KMS-11 (cell line): ENCODE measurements around the gene VAV2.

Source experiments
- H2AFZ ChIP-seq: fragments of 200-600 bp; sonication (generic); 2 replicates; pipeline ENCODE4 v1.6.1; 2016; ENCODE audit warnings: antibody characterized with exemption, mixed run types, low read depth
- H3K27ac ChIP-seq: fragments of 200-600 bp; sonication (generic); 2 replicates; pipeline ENCODE4 v1.6.1; 2016; ENCODE audit warnings: mild to moderate bottlenecking, mixed run types
- H3K27me3 ChIP-seq: fragments of 200-600 bp; sonication (generic); 2 replicates; pipeline ENCODE4 v1.6.1; 2017; ENCODE audit warnings: mild to moderate bottlenecking, low read depth, mixed run types, moderate library complexity; ENCODE audit not compliant: insufficient read depth
- H3K36me3 ChIP-seq: fragments of 200-600 bp; sonication (generic); 2 replicates; pipeline ENCODE4 v1.6.1; 2017; ENCODE audit warnings: mild to moderate bottlenecking, mixed run types; ENCODE audit not compliant: insufficient read depth
- H3K4me1 ChIP-seq: fragments of 200-600 bp; sonication (generic); 2 replicates; pipeline ENCODE4 v1.6.1; 2016; ENCODE audit warnings: mild to moderate bottlenecking, low read depth, mixed run types; ENCODE audit not compliant: poor library complexity, severe bottlenecking
- H3K4me2 ChIP-seq: fragments of 200-600 bp; sonication (generic); 2 replicates; pipeline ENCODE4 v1.7.0; 2016; ENCODE audit warnings: mild to moderate bottlenecking, mixed run types
- H3K4me3 ChIP-seq: fragments of 200-600 bp; sonication (generic); IDR thresholded peaks from 2 replicates; pipeline ENCODE4 v1.6.1; 2017; ENCODE audit warnings: low read depth, low read length, mixed read lengths; ENCODE audit not compliant: insufficient read depth
- H3K79me2 ChIP-seq: fragments of 200-600 bp; sonication (generic); 2 replicates; pipeline ENCODE4 v1.6.1; 2016; ENCODE audit warnings: low read depth, mixed run types; ENCODE audit not compliant: insufficient read depth
- H3K9ac ChIP-seq: fragments of 200-600 bp; sonication (generic); 2 replicates; pipeline ENCODE4 v1.6.1; 2016; ENCODE audit warnings: mild to moderate bottlenecking, mixed run types
- H4K20me1 ChIP-seq: fragments of 200-600 bp; sonication (generic); 2 replicates; pipeline ENCODE4 v1.6.1; 2016; ENCODE audit warnings: mild to moderate bottlenecking, mixed run types; ENCODE audit not compliant: insufficient read depth
- CTCF ChIP-seq: fragments of 200-600 bp; sonication (generic); conservative IDR thresholded peaks from 2 replicates; pipeline ENCODE4 v1.6.1; 2017; ENCODE audit warnings: low read depth, mild to moderate bottlenecking, antibody characterized with exemption, low read length, moderate library complexity, mixed read lengths

VAV2 gene

GRCh38 chr9:133713150-133713959 lies 278.8 kb downstream of the VAV2 start:
- Histone ChIP-seq H3K27me3 (peaks cover 63% of the 10 kb centered on the region), H4K20me1 (no peaks in the 10 kb centered on the region), H3K9ac (no peak overlapping the region), H3K4me3 (no peak overlapping the region), H3K79me2 (no peaks in the 10 kb centered on the region), H3K4me2 (no peak overlapping the region), H3K36me3 (no peaks in the 10 kb centered on the region), H3K4me1 (no peaks in the 10 kb centered on the region), H3K27ac (no peak overlapping the region), H2AFZ (no peak overlapping the region)
- no peak for TF ChIP-seq CTCF

- Histone ChIP-seq H3K4me1 (no peaks in the 10 kb centered on the region), H4K20me1 (no peaks in the 10 kb centered on the region), H2AFZ (no peak overlapping the region), H3K4me2 (no peak overlapping the region), H3K79me2 (no peaks in the 10 kb centered on the region), H3K27ac (no peak overlapping the region), H3K36me3 (no peaks in the 10 kb centered on the region), H3K4me3 (no peak overlapping the region), H3K27me3 (peaks cover 61% of the 10 kb centered on the region), H3K9ac (no peak overlapping the region)
- no peak for TF ChIP-seq CTCF
Measured at GRCh38 chr9:133712221-133713100, 279.7 kb downstream of the VAV2 start.
